Nephron (organoid): ENCODE measurements around the gene KLHL29.
A peak's percentile ranks its signal among the peaks of the same experiment; 100 is the strongest.

Experiments used
- H3K27ac Mint-ChIP-seq, 3 experiments: 2 replicates each; pipeline ENCODE4 v1.8.0; 2020; ENCODE audit warnings: mixed read lengths in 3 of 3, mild to moderate bottlenecking in 2 of 3, moderate library complexity in 1 of 3
- H3K27me3 Mint-ChIP-seq: 2 replicates; pipeline ENCODE4 v1.8.0; 2021; ENCODE audit warnings: low read depth, mild to moderate bottlenecking, moderate library complexity, mixed read lengths
- H3K36me3 Mint-ChIP-seq: 2 replicates; pipeline ENCODE4 v1.8.0; 2020; ENCODE audit warnings: low read depth, mixed read lengths
- H3K4me1 Mint-ChIP-seq: 2 replicates; pipeline ENCODE4 v1.8.0; 2020; ENCODE audit warnings: mixed read lengths
- H3K4me3 Mint-ChIP-seq, 3 experiments: 2 replicates each; pipeline ENCODE4 v1.8.0; 2020; ENCODE audit warnings: mild to moderate bottlenecking in 3 of 3, mixed read lengths in 3 of 3, moderate library complexity in 2 of 3
- H3K9me3 Mint-ChIP-seq: 2 replicates; pipeline ENCODE4 v1.8.0; 2020; ENCODE audit warnings: mixed read lengths
- CTCF ChIP-seq, 3 experiments: fragments of 200-600 bp; sonication (generic); IDR thresholded peaks; one replicate each; pipeline ENCODE4 v1.5.0; 2021; ENCODE audit warnings: antibody characterized with exemption in 3 of 3; ENCODE audit not compliant: unreplicated experiment in 3 of 3

The KLHL29 gene

GRCh38 chr2:23661276-23662050, 276.5 kb downstream of the KLHL29 start:
- peaks cover 43% of the 10 kb centered on the region for H3K4me1 Mint-ChIP-seq
- H3K9me3 Mint-ChIP-seq: no peaks in the 10 kb centered on the region
- H3K27ac Mint-ChIP-seq: peak overlapping the region; percentile 11 to 63 (median 43)
- H3K4me3 Mint-ChIP-seq: no peak overlapping the region
- no peak for TF ChIP-seq CTCF (IDR thresholded peaks at IDR 0.05; ENCODE audit: unreplicated experiment in 3 of 3)
- H3K36me3 Mint-ChIP-seq: no peaks in the 10 kb centered on the region
- peaks cover 6% of the 10 kb centered on the region for H3K27me3 Mint-ChIP-seq

GRCh38 chr2:23662466-23662865, 277.5 kb downstream of the KLHL29 start:
- no peaks in the 10 kb centered on the region for H3K9me3 Mint-ChIP-seq
- no peaks in the 10 kb centered on the region for H3K36me3 Mint-ChIP-seq
- peaks cover 38% of the 10 kb centered on the region for H3K4me1 Mint-ChIP-seq
- peak overlapping the region in 1 of 3 experiments; percentile 63 for H3K27ac Mint-ChIP-seq
- TF ChIP-seq CTCF (IDR thresholded peaks at IDR 0.05; ENCODE audit: unreplicated experiment in 3 of 3): no peak
- H3K27me3 Mint-ChIP-seq: peaks cover 4% of the 10 kb centered on the region
- no peak overlapping the region for H3K4me3 Mint-ChIP-seq

GRCh38 chr2:23662941-23663920, 278.3 kb downstream of the KLHL29 start:
- no peaks in the 10 kb centered on the region for H3K36me3 Mint-ChIP-seq
- TF ChIP-seq CTCF (IDR thresholded peaks at IDR 0.05; ENCODE audit: unreplicated experiment in 3 of 3): no peak
- peak overlapping the region in 2 of 3 experiments; percentile 48 to 51 for H3K4me3 Mint-ChIP-seq
- H3K27me3 Mint-ChIP-seq: peaks cover 4% of the 10 kb centered on the region
- H3K9me3 Mint-ChIP-seq: no peaks in the 10 kb centered on the region
- H3K4me1 Mint-ChIP-seq: peaks cover 41% of the 10 kb centered on the region
- peak overlapping the region; percentile 80 to 92 (median 86) for H3K27ac Mint-ChIP-seq

- H3K9me3 Mint-ChIP-seq: no peaks in the 10 kb centered on the region
These were observed 279.2 kb downstream of the KLHL29 start for GRCh38 chr2:23664066-23664788.

More at GRCh38 chr2:23664066-23664788, 279.2 kb downstream of the KLHL29 start:
- peaks cover 4% of the 10 kb centered on the region for H3K27me3 Mint-ChIP-seq
- peaks cover 35% of the 10 kb centered on the region for H3K4me1 Mint-ChIP-seq
- peak overlapping the region; percentile 80 to 92 (median 86) for H3K27ac Mint-ChIP-seq
- no peak for TF ChIP-seq CTCF (IDR thresholded peaks at IDR 0.05; ENCODE audit: unreplicated experiment in 3 of 3)
- H3K4me3 Mint-ChIP-seq: no peak overlapping the region
- no peaks in the 10 kb centered on the region for H3K36me3 Mint-ChIP-seq
